NOMO-1 treated with dmso at 0.1 percent for 144 hours (cell line): ENCODE results near the gene FDXR.
"Not testable (repeated sequence)": the region's sequence is repeated elsewhere in the genome, so short reads cannot be mapped to it uniquely, and the experiment has no call there.

Experiments
- DNase-seq: peaks from one replicate; lab custom pipeline; 2025; ENCODE audit not compliant: unreplicated experiment; lab: John Stamatoyannopoulos, UW

Gene FDXR

GRCh38 chr17:74872313-74873036 is at the start of gene FDXR:
Gene FDXR (minus strand): TSS chr17:74872994. CDS start chr17:74872944, 50 bp downstream.
- no peak for DNase-seq

GRCh38 chr17:74922172-74922571 is 49.4 kb upstream of the FDXR start:
- DNase-seq = no peak

GRCh38 chr17:74921769-74922168 is 49.0 kb upstream of the FDXR start:
- no peak for DNase-seq

GRCh38 chr17:74921026-74921681 is 48.4 kb upstream of the FDXR start:
- no peak for DNase-seq

- DNase-seq = no peak
Observed at GRCh38 chr17:74920642-74921025, 47.8 kb upstream of the FDXR start.

- no peak for DNase-seq
Observed at GRCh38 chr17:74920306-74920620, 47.5 kb upstream of the FDXR start.

- no peak for DNase-seq
Observed at GRCh38 chr17:74919440-74920305, 46.9 kb upstream of the FDXR start.

GRCh38 chr17:74918906-74919305 is 46.1 kb upstream of the FDXR start:
- DNase-seq = no peak

- DNase-seq = no peak
Observed at GRCh38 chr17:74917430-74917829, 44.6 kb upstream of the FDXR start.

GRCh38 chr17:74916851-74917199 is 44.0 kb upstream of the FDXR start:
- no peak for DNase-seq

- no peak for DNase-seq
Observed at GRCh38 chr17:74916136-74916850, 43.5 kb upstream of the FDXR start.

GRCh38 chr17:74911423-74911822 is 38.6 kb upstream of the FDXR start:
- not testable (repeated sequence) for DNase-seq

GRCh38 chr17:74909097-74909496 is 36.3 kb upstream of the FDXR start:
- not testable (repeated sequence) for DNase-seq

- no peak for DNase-seq
Observed at GRCh38 chr17:74907012-74907411, 34.2 kb upstream of the FDXR start.

GRCh38 chr17:74906214-74906793 is 33.5 kb upstream of the FDXR start:
- DNase-seq = not testable (repeated sequence)

- no peak for DNase-seq
Observed at GRCh38 chr17:74904687-74905409, 32.1 kb upstream of the FDXR start.

GRCh38 chr17:74903671-74904070 is 30.9 kb upstream of the FDXR start:
- no peak for DNase-seq

GRCh38 chr17:74903034-74903433 is 30.2 kb upstream of the FDXR start:
- DNase-seq = no peak

GRCh38 chr17:74901353-74902135 is 28.8 kb upstream of the FDXR start:
- no peak for DNase-seq

- DNase-seq = no peak
Observed at GRCh38 chr17:74900208-74900607, 27.4 kb upstream of the FDXR start.
